Stomach (tissue), 4 donors: ENCODE data around the gene CASS4.

ENCODE experiments used
- CTCF ChIP-seq, 7 experiments: fragments of 450-650 bp in 4 of 7; fragments of 200-600 bp in 3 of 7; sonication (generic) in 3 of 7; IDR thresholded peaks; one replicate each; pipeline ENCODE4 v1.5.1; 2016 to 2019; ENCODE audit warnings: antibody characterized with exemption in 7 of 7, control low read depth in 2 of 7, mild to moderate bottlenecking in 1 of 7
- EP300 ChIP-seq: sonication (generic); formaldehyde crosslinking; IDR thresholded peaks from one replicate; pipeline ENCODE4 v1.6.1; 2017; ENCODE audit warnings: antibody characterized with exemption
- POLR2A ChIP-seq, 4 donors: fragments of 450-650 bp; IDR thresholded peaks; one replicate each; pipeline ENCODE4 v1.6.1; 2016; ENCODE audit warnings: antibody characterized with exemption in 4 of 4, control low read depth in 2 of 4, mild to moderate bottlenecking in 1 of 4, moderate library complexity in 1 of 4
- POLR2AphosphoS5 ChIP-seq, 3 donors: sonication (generic); formaldehyde crosslinking; IDR thresholded peaks; one replicate each; pipeline ENCODE4 v1.6.1; 2016; ENCODE audit warnings: antibody characterized with exemption in 3 of 3

GRCh38 chr20:56378386-56378785 lies 33.7 kb upstream of the CASS4 start:
- no peak for TF ChIP-seq CTCF (IDR thresholded peaks at IDR 0.05)
- no peak for TF ChIP-seq POLR2A (IDR thresholded peaks at IDR 0.05)
- TF ChIP-seq POLR2AphosphoS5 (IDR thresholded peaks at IDR 0.05), result no peak
- TF ChIP-seq EP300, result no peak
